HepG2 (cell line): ENCODE data around the gene NAPB. TPM values are rescaled to one million over a fixed set of nuclear protein-coding genes. Genes with fewer than 3 reads are reported as not detected.
A peak's percentile ranks its signal among the peaks of the same experiment; 100 is the strongest.

Experiments used
- ATAC-seq: fragments of 200-7000 bp; cut with Tn5 transposase; 3 replicates; pipeline ENCODE4 v1.9.1; 2020; ENCODE audit warnings: mild to moderate bottlenecking, moderate library complexity
- BruUV-seq: library from RNA; stranded (reverse); fragments of 400-500 nt; replicated peaks from 2 replicates; lab custom pipeline; 2021; lab: Mats Ljungman, UMichigan
- CTCF ChIA-PET: fragments of 300-600 bp; formaldehyde crosslinking; extraction: SDS; loops from one replicate; lab custom pipeline; 2021; ENCODE audit warnings: low total read pairs, inconsistent platforms, low intra/inter-chr PET ratio; lab: Yijun Ruan, JAX
- POLR2A ChIA-PET: fragments of 350-600 bp; sonication (Branson Sonifier 250); formaldehyde crosslinking; loops from one replicate; lab custom pipeline; 2020; ENCODE audit warnings: antibody characterized with exemption, inconsistent platforms; lab: Yijun Ruan, JAX
- DNase-seq: peaks from one replicate; pipeline ENCODE4 v3.0.0-alpha.2; 2015; ENCODE audit warnings: low spot score
- FAIRE-seq: peaks from 3 replicates; lab custom pipeline; 2011; peaks lifted over from hg19 to GRCh38; lab: Jason Lieb, UNC
- H2AFZ ChIP-seq: one replicate; pipeline ENCODE4 v1.6.1; 2011; ENCODE audit warnings: low read length, inconsistent platforms
- H3K27ac ChIP-seq: fragments of 300-600 bp; 3 replicates; pipeline ENCODE4 v1.8.0; 2011; ENCODE audit warnings: mixed run types, mild to moderate bottlenecking, mixed read lengths, low read length, inconsistent platforms; ENCODE audit not compliant: insufficient read depth; ENCODE audit errors: extremely low read length
- H3K27me3 ChIP-seq, 2 experiments: fragments of 200-600 bp in 1 of 2; 2 replicates in 1 of 2; 3 replicates in 1 of 2; pipeline versions ENCODE4 v1.6.0 to v1.8.0; 2011; ENCODE audit warnings: low read length in 2 of 2, mild to moderate bottlenecking in 2 of 2, moderate library complexity in 2 of 2, inconsistent platforms in 1 of 2; ENCODE audit not compliant: insufficient read depth in 2 of 2, control insufficient read depth in 1 of 2
- H3K36me3 ChIP-seq, 2 experiments: fragments of 200-600 bp in 1 of 2; replicated peaks in 1 of 2; 2 replicates in 1 of 2; 3 replicates in 1 of 2; pipeline versions ENCODE4 v1.5.1 to v1.8.0; 2011; ENCODE audit warnings: low read length in 2 of 2, inconsistent platforms in 1 of 2; ENCODE audit not compliant: insufficient read depth in 2 of 2, control insufficient read depth in 1 of 2
- H3K4me1 ChIP-seq: 2 replicates; pipeline ENCODE4 v1.5.1; 2012; ENCODE audit warnings: low read length, inconsistent platforms; ENCODE audit not compliant: insufficient read depth
- H3K4me2 ChIP-seq: 2 replicates; pipeline ENCODE4 v1.6.0; 2011; ENCODE audit warnings: low read depth, low read length, inconsistent platforms
- H3K4me3 ChIP-seq, 3 experiments: fragments of 200-600 bp in 1 of 3; sonication (generic), shearing (Covaris generic) in 1 of 3; replicated peaks in 1 of 3; 2 replicates each; pipeline ENCODE4 v1.5.1; 2011 to 2016; ENCODE audit warnings: low read length in 3 of 3, inconsistent platforms in 2 of 3, low read depth in 2 of 3, mild to moderate bottlenecking in 2 of 3, control low read depth in 1 of 3, mixed read lengths in 1 of 3; ENCODE audit not compliant: insufficient read depth in 1 of 3
- H3K79me2 ChIP-seq: one replicate; pipeline ENCODE4 v1.6.1; 2011; ENCODE audit warnings: low read length, inconsistent platforms; ENCODE audit not compliant: insufficient read depth
- H3K9ac ChIP-seq: 2 replicates; pipeline ENCODE4 v1.6.0; 2011; ENCODE audit warnings: mild to moderate bottlenecking, low read depth, low read length, inconsistent platforms; ENCODE audit not compliant: insufficient read depth
- H3K9me3 ChIP-seq: 2 replicates; pipeline ENCODE4 v1.5.1; 2012; ENCODE audit warnings: mild to moderate bottlenecking, low read length
- H4K20me1 ChIP-seq: 2 replicates; pipeline ENCODE4 v1.6.0; 2011; ENCODE audit warnings: inconsistent platforms, mild to moderate bottlenecking, low read length, moderate library complexity; ENCODE audit not compliant: insufficient read depth
- BRD4 ChIP-seq: sonication (generic); formaldehyde crosslinking; IDR thresholded peaks from 2 replicates; pipeline ENCODE4 v1.4.0; 2020; ENCODE audit warnings: missing genetic modification reagents
- CC2D1A ChIP-seq: sonication (generic); formaldehyde crosslinking; IDR thresholded peaks from 2 replicates; pipeline ENCODE4 v1.8.1; 2023; ENCODE audit warnings: mild to moderate bottlenecking, missing genetic modification reagents
- CEBPB ChIP-seq: IDR thresholded peaks from 2 replicates; pipeline ENCODE4 v1.6.1; 2011; ENCODE audit warnings: low read depth, low read length, improper control_type of control experiment, borderline replicate concordance
- EP300 ChIP-seq, 3 experiments: sonication (generic) in 1 of 3; formaldehyde crosslinking in 1 of 3; IDR thresholded peaks; 2 replicates each; pipeline versions ENCODE4 v1.5.1 to v1.6.1; 2011 to 2020; ENCODE audit warnings: low read depth in 2 of 3, low read length in 2 of 3, borderline replicate concordance in 1 of 3, improper control_type of control experiment in 1 of 3, mild to moderate bottlenecking in 1 of 3, missing genetic modification reagents in 1 of 3, moderate library complexity in 1 of 3
- FOXA1 ChIP-seq, 2 experiments: fragments of 450-650 bp in 1 of 2; sonication (generic) in 1 of 2; formaldehyde crosslinking in 1 of 2; IDR thresholded peaks; 2 replicates each; pipeline versions ENCODE4 v1.4.0 to v1.6.1; 2016 to 2020; ENCODE audit warnings: missing genetic modification reagents in 1 of 2
- HOXA3 ChIP-seq: sonication (generic); formaldehyde crosslinking; IDR thresholded peaks from 2 replicates; pipeline ENCODE4 v1.5.0; 2020; ENCODE audit warnings: missing genetic modification reagents
- JUND ChIP-seq: sonication (generic); formaldehyde crosslinking; IDR thresholded peaks from 2 replicates; pipeline ENCODE4 v1.8.0; 2022; ENCODE audit warnings: mild to moderate bottlenecking, missing genetic modification reagents
- MIER2 ChIP-seq: IDR thresholded peaks from 2 replicates; pipeline ENCODE4 v1.6.1; 2016; ENCODE audit warnings: missing biosample characterization, missing genetic modification reagents
- NR2F6 ChIP-seq, 2 experiments: IDR thresholded peaks; 2 replicates each; pipeline ENCODE4 v1.6.1; 2016; ENCODE audit warnings: antibody characterized with exemption in 1 of 2, mild to moderate bottlenecking in 1 of 2
- RCOR2 ChIP-seq: IDR thresholded peaks from 2 replicates; pipeline ENCODE4 v1.6.1; 2016; ENCODE audit warnings: missing biosample characterization, missing genetic modification reagents
- SOX5 ChIP-seq: IDR thresholded peaks from 2 replicates; pipeline ENCODE4 v1.6.1; 2016; ENCODE audit warnings: borderline replicate concordance
- STAG1 ChIP-seq: sonication (generic); formaldehyde crosslinking; IDR thresholded peaks from 2 replicates; pipeline ENCODE4 v1.4.0; 2020; ENCODE audit warnings: missing genetic modification reagents
- TARDBP ChIP-seq: sonication (generic); formaldehyde crosslinking; IDR thresholded peaks from 2 replicates; pipeline ENCODE4 v1.8.0; 2022; ENCODE audit warnings: mild to moderate bottlenecking, missing genetic modification reagents
- WIZ ChIP-seq: sonication (generic); formaldehyde crosslinking; IDR thresholded peaks from 2 replicates; pipeline ENCODE4 v1.5.1; 2020; ENCODE audit warnings: mild to moderate bottlenecking, missing genetic modification reagents
- XRCC5 ChIP-seq: fragments of 200-400 bp; formaldehyde crosslinking; optimal IDR thresholded peaks from 2 replicates; pipeline ENCODE3; 2017; ENCODE audit warnings: mild to moderate bottlenecking, low read length
- ZNF207 ChIP-seq: fragments of 450-650 bp; IDR thresholded peaks from 2 replicates; pipeline ENCODE4 v1.6.1; 2016; ENCODE audit warnings: antibody characterized with exemption, borderline replicate concordance
- ZNF292 ChIP-seq: sonication (generic); formaldehyde crosslinking; IDR thresholded peaks from 2 replicates; pipeline ENCODE4 v1.8.1; 2022; ENCODE audit warnings: mild to moderate bottlenecking, low read depth, missing genetic modification reagents, borderline replicate concordance
- ZNF761 ChIP-seq: sonication (generic); formaldehyde crosslinking; conservative IDR thresholded peaks from 2 replicates; pipeline ENCODE4 v1.4.0; 2020; ENCODE audit warnings: mild to moderate bottlenecking, missing genetic modification reagents
- WGBS: methylation state at CpG from one replicate; pipeline ENCODE4 v1.1.6; 2017; ENCODE audit warnings: low lambda C conversion rate; 5-methylcytosine and 5-hydroxymethylcytosine counted together
- in situ Hi-C: cut with HindIII; loops from 2 replicates; pipeline ENCODE4 v1.10.0; 2017; ENCODE audit warnings: low pct_unique_long_range_greater_than_20kb; ENCODE audit not compliant: extremely low pct_ligation_motif_present
- intact Hi-C: fragments of 100-400 bp; cut with micrococcal nuclease; formaldehyde crosslinking; loops from one replicate; pipeline ENCODE4 v1.10.0; 2022; ENCODE audit not compliant: unreplicated experiment
- polyA plus RNA-seq, 8 experiments: library from polyadenylated mRNA; depleted of rRNA in 3 of 8; stranded (reverse) in 7 of 8; unstranded in 1 of 8; fragments of >200 nt; fragmentation: Illumina TruSeq in 4 of 8; extraction: Trizol in 4 of 8; gene quantifications; 2 replicates each; pipeline versions ENCODE4 v1.2.1 to v1.2.3, GENCODE V29; 2011 to 2016; ENCODE audit warnings: low read depth in 4 of 8, missing spikeins in 1 of 8, mixed read lengths in 1 of 8; ENCODE audit not compliant: insufficient read depth in 1 of 8
- total RNA-seq, 5 experiments: library from RNA; depleted of rRNA; stranded (reverse); fragments of >200 nt; fragmentation: Illumina TruSeq; extraction: Trizol; gene quantifications; 2 replicates each; pipeline ENCODE4 v1.2.3, GENCODE V29; 2016; ENCODE audit warnings: low read depth in 1 of 5
- TF ChIP-seq, protein P1 (sequence below): sonication (generic); formaldehyde crosslinking; IDR thresholded peaks from 2 replicates; pipeline ENCODE4 v1.5.0; 2020; ENCODE audit warnings: mild to moderate bottlenecking, missing genetic modification reagents
- TF ChIP-seq, protein P2 (sequence below): sonication (generic); formaldehyde crosslinking; IDR thresholded peaks from 2 replicates; pipeline ENCODE4 v1.5.0; 2020; ENCODE audit warnings: mild to moderate bottlenecking, missing genetic modification reagents, moderate library complexity
- TF ChIP-seq, protein P3 (sequence below): sonication (generic); formaldehyde crosslinking; IDR thresholded peaks from 2 replicates; pipeline ENCODE4 v1.4.0; 2020; ENCODE audit warnings: missing genetic modification reagents

Gene NAPB
- total and polyA plus RNA-seq, 2 of the 13 experiments (the other 11 are each of a cell fraction or from before 2014, with no cell fraction given), result 15.2 to 16.1 TPM

DNA sequence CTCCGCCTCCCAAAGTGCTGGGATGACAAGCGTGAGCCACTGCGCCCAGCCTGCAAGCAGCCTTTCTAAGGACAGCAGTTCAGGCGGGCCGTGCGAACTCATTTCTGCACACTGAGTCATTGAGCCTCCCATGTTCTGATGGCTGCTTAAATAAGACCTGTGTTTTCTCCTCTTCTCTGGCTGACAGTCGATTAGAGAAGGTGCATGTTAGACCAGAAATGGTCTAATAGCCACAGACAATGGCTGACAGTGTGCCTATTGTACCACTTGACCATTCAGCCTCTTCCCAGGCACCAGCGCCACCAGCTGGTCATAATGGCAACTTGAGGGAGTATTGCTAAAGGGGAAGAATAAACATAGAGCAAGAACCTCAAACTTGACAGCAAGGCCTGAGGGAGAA is 25.2 kb upstream of the NAPB start:
- 0 out of 2 replicates have a peak overlapping the region, but pooled peaks have one; percentile 12 for H3K4me2 ChIP-seq
- peaks cover 12% of the 10 kb centered on the region for H3K4me1 ChIP-seq
- no TSS peak for BruUV-seq
- H3K27me3 ChIP-seq, result peaks cover under 1 to 27% of the 10 kb centered on the region in 2 experiments; a peak in 2 of 5 replicates
- 58% methylated on average over 8 of the region's 8 CpGs for WGBS
- intact Hi-C loops (loop anchor here (1.0 kb wide), 1 partner anchor 97 kb away; no protein-coding TSS in a partner anchor), in situ Hi-C loops (no loop called here)
- no peaks in the 10 kb centered on the region for H3K79me2 ChIP-seq
- no peaks in the 10 kb centered on the region for H3K36me3 ChIP-seq
- H3K9me3 ChIP-seq, result no peaks in the 10 kb centered on the region
- no peak overlapping the region for H2AFZ ChIP-seq
- POLR2A ChIA-PET, result interaction anchor here (1.5 kb wide), 1 partner anchor 96 kb away, joined by 3 read pairs; the partner anchor contains the start of gene NXT1
- ATAC-seq (peak; percentile 84), FAIRE-seq (peak; percentile 87), DNase-seq (peak; percentile 82)
- no peak overlapping the region for H3K27ac ChIP-seq
- CTCF ChIA-PET, result interaction anchor here (0.5 to 0.7 kb wide), 2 partner anchors 96 to 160 kb away, joined by 3 to 4 read pairs; partner anchors contain the start of gene NXT1
- no peak overlapping the region for H3K4me3 ChIP-seq
- no peaks in the 10 kb centered on the region for H4K20me1 ChIP-seq
- no peak overlapping the region for H3K9ac ChIP-seq
- TF ChIP-seq TARDBP (CRISPR knock-in tag) (0 out of 2 replicates have a peak, but pooled peaks have one; percentile 32), SOX5 (CRISPR knock-in tag) (peak; percentile 62), STAG1 (CRISPR knock-in tag) (peak; percentile 85), WIZ (no peak), JUND (0 out of 2 replicates have a peak, but pooled peaks have one; percentile 24), CC2D1A (CRISPR knock-in tag) (no peak), ZNF207 (no peak), XRCC5 (peak; percentile 84), RCOR2 (CRISPR knock-in tag) (no peak), FOXA1 (IDR thresholded peaks at IDR 0.05) (no peak), FOXA1 (CRISPR knock-in tag; IDR thresholded peaks at IDR 0.05) (peak; percentile 74), CEBPB (peak; percentile 46; the same call in 1 of the 2 replicates), NR2F6 (IDR thresholded peaks at IDR 0.05) (no peak), NR2F6 (CRISPR knock-in tag; IDR thresholded peaks at IDR 0.05) (0 out of 2 replicates have a peak, but pooled peaks have one; percentile 9), ZNF761 (CRISPR knock-in tag) (no peak), ZNF292 (CRISPR knock-in tag) (no peak), MIER2 (CRISPR knock-in tag) (no peak), BRD4 (CRISPR knock-in tag) (0 out of 2 replicates have a peak, but pooled peaks have one; percentile 33), HOXA3 (CRISPR knock-in tag) (no peak), EP300 (IDR thresholded peaks at IDR 0.05; ENCODE audit: low read depth in 2 of 2, low read length in 2 of 2) (0 out of 4 replicates have a peak, but pooled peaks of 1 of the 2 experiments have one; percentile 7), EP300 (CRISPR knock-in tag; IDR thresholded peaks at IDR 0.05; ENCODE audit: borderline replicate concordance) (no peak)
- TF ChIP-seq, protein P1, sequence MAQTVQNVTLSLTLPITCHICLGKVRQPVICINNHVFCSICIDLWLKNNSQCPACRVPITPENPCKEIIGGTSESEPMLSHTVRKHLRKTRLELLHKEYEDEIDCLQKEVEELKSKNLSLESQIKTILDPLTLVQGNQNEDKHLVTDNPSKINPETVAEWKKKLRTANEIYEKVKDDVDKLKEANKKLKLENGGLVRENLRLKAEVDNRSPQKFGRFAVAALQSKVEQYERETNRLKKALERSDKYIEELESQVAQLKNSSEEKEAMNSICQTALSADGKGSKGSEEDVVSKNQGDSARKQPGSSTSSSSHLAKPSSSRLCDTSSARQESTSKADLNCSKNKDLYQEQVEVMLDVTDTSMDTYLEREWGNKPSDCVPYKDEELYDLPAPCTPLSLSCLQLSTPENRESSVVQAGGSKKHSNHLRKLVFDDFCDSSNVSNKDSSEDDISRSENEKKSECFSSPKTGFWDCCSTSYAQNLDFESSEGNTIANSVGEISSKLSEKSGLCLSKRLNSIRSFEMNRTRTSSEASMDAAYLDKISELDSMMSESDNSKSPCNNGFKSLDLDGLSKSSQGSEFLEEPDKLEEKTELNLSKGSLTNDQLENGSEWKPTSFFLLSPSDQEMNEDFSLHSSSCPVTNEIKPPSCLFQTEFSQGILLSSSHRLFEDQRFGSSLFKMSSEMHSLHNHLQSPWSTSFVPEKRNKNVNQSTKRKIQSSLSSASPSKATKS (CRISPR knock-in tag), result no peak
- TF ChIP-seq, protein P2, sequence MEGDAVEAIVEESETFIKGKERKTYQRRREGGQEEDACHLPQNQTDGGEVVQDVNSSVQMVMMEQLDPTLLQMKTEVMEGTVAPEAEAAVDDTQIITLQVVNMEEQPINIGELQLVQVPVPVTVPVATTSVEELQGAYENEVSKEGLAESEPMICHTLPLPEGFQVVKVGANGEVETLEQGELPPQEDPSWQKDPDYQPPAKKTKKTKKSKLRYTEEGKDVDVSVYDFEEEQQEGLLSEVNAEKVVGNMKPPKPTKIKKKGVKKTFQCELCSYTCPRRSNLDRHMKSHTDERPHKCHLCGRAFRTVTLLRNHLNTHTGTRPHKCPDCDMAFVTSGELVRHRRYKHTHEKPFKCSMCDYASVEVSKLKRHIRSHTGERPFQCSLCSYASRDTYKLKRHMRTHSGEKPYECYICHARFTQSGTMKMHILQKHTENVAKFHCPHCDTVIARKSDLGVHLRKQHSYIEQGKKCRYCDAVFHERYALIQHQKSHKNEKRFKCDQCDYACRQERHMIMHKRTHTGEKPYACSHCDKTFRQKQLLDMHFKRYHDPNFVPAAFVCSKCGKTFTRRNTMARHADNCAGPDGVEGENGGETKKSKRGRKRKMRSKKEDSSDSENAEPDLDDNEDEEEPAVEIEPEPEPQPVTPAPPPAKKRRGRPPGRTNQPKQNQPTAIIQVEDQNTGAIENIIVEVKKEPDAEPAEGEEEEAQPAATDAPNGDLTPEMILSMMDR (CRISPR knock-in tag), result peak; percentile 93
- TF ChIP-seq, protein P3, sequence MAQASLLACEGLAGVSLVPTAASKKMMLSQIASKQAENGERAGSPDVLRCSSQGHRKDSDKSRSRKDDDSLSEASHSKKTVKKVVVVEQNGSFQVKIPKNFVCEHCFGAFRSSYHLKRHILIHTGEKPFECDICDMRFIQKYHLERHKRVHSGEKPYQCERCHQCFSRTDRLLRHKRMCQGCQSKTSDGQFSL, result 0 out of 2 replicates have a peak, but pooled peaks have one; percentile 50
